Measurements from ENCODE around the gene MICAL2. TPM values are rescaled to one million over a fixed set of nuclear protein-coding genes. Genes with fewer than 3 reads are reported as not detected.

The MICAL2 gene
- total RNA-seq, 1 donor from 2014 or later: 237 TPM

GRCh38 chr11:12075291-12075690, 35.1 kb upstream of the MICAL2 start:
- intact Hi-C loops (cut with DNase I): no loop called here
- DNase-seq (ENCODE audit: low spot score in 2 of 2): peak in 1 of 2 donors; percentile 55
- TF ChIP-seq CTCF (IDR thresholded peaks at IDR 0.05): no peak

GRCh38 chr11:12075822-12076821, 34.3 kb upstream of the MICAL2 start:
- DNase-seq (ENCODE audit: low spot score in 2 of 2): peak in 1 of 2 donors; percentile 93
- intact Hi-C loops (cut with DNase I): loop anchor here (1.0 to 2.0 kb wide), 4 partner anchors 10 to 87 kb away; no protein-coding TSS in a partner anchor
- H3K36me3 ChIP-seq: no peaks in the 10 kb centered on the region
- H3K4me3 ChIP-seq: no peak overlapping the region
- TF ChIP-seq CTCF (IDR thresholded peaks at IDR 0.05): no peak
- H3K27ac ChIP-seq: peak overlapping the region; percentile 83 to 91
- H3K4me1 ChIP-seq: peaks cover 16 to 42% of the 10 kb centered on the region in 2 donors
- H3K9me3 ChIP-seq: no peaks in the 10 kb centered on the region
- H3K27me3 ChIP-seq: no peaks in the 10 kb centered on the region

More at GRCh38 chr11:12075291-12075690, 35.1 kb upstream of the MICAL2 start:
- H3K27ac ChIP-seq: peak overlapping the region; percentile 83 to 91
- H3K4me1 ChIP-seq: peaks cover 16 to 42% of the 10 kb centered on the region in 2 donors
- H3K9me3 ChIP-seq: no peaks in the 10 kb centered on the region
- H3K4me3 ChIP-seq: no peak overlapping the region
- no peaks in the 10 kb centered on the region for H3K36me3 ChIP-seq
- H3K27me3 ChIP-seq: no peaks in the 10 kb centered on the region

- peak in 1 of 2 donors; percentile 78 for DNase-seq (ENCODE audit: low spot score in 2 of 2)
- H3K4me3 ChIP-seq: no peak overlapping the region
- peak overlapping the region; percentile 83 to 91 for H3K27ac ChIP-seq
- H3K27me3 ChIP-seq: no peaks in the 10 kb centered on the region
- H3K4me1 ChIP-seq: peaks cover 16 to 42% of the 10 kb centered on the region in 2 donors
- no peak for TF ChIP-seq CTCF (IDR thresholded peaks at IDR 0.05)
- no peaks in the 10 kb centered on the region for H3K9me3 ChIP-seq
- H3K36me3 ChIP-seq: no peaks in the 10 kb centered on the region
- intact Hi-C loops (cut with DNase I): loop anchor here (1.0 to 2.0 kb wide), 4 partner anchors 9 to 86 kb away; no protein-coding TSS in a partner anchor
Measured at GRCh38 chr11:12076840-12077534, 33.4 kb upstream of the MICAL2 start.

- Histone ChIP-seq H3K4me3 (no peak overlapping the region), H3K4me1 (peaks cover 16 to 42% of the 10 kb centered on the region in 2 donors), H3K9me3 (no peaks in the 10 kb centered on the region), H3K27me3 (no peaks in the 10 kb centered on the region), H3K36me3 (no peaks in the 10 kb centered on the region), H3K27ac (peak overlapping the region; percentile 83 to 91)
- no peak for TF ChIP-seq CTCF (IDR thresholded peaks at IDR 0.05)
- DNase-seq (ENCODE audit: low spot score in 2 of 2): no peak
- intact Hi-C loops (cut with DNase I): loop anchor here (2.0 kb wide), 2 partner anchors 61 to 85 kb away; no protein-coding TSS in a partner anchor
Measured at GRCh38 chr11:12077535-12078280, 32.7 kb upstream of the MICAL2 start.

Measured in ascending aorta (tissue), 2 donors.